Stimulated activated CD4-positive, alpha-beta T cell treated with anti-CD3 and anti-CD28 coated beads, Interleukin-2, amount 100 ng/mL, for 48 hours (primary cell): ENCODE data around the gene CAVIN1.
"Not testable (repeated sequence)": the region's sequence is repeated elsewhere in the genome, so short reads cannot be mapped to it uniquely, and the experiment has no call there.

Source experiments
- DNase-seq, 2 donors: peaks; one replicate each; pipeline ENCODE4 v3.0.0-alpha.2; 2020

CAVIN1 gene

DNA sequence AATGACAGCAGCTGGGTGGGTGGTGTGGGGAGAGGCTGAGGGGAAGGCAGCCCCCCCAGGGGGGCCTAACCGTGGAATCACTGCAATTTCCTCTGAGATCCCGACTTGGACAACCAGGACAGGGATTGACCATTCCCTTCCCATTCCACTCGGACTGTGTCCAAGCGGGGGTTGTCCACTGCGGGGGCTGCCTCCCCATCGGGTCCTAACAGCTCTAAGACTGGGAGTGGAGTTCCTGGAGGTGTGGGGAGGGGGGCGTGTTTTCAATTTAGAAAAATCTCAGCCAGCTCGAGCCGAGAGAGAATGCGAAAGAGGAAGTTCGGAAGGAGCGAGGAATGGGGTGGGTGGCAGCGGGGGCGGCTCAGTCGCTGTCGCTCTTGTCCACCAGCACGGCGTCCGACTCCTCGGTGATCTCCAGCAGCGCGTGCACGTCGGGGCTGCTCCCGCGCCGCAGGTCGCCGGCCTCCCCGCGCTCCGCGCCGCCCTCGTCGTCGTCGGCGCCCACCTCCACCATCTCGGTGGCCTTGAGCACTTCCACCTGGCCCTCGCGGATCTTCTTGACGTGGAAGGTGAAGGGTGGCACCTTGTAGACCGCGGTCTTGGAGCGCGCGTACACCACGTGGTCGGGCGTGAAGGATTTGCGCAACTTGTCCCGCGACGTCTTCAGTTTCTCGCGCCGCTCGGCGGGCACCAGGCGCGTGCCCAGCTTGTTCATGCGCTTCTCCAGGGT lies 18.6 kb downstream of the CAVIN1 start:
- DNase-seq = no peak

DNA sequence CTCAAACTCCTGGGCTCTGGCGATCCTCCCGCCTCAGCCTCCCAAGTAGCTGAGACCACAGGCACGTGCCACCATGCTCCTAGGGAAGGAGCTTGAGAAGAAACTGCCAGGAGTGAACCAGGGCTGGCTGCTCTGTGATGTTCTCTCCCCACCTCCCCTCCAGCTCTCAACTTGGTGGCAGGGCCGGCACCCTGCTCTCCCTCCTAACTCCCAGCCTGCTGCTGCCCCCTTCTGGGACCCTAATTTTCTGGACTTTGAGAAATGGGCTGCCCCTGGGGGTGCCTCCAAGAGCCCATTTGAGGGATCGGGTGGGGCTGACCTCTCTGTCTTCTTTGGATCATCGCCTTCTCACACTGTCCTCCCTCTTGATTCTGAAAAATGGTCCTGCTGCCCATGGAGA lies 19.9 kb downstream of the CAVIN1 start:
- peak; percentile 49 to 52 for DNase-seq

GRCh38 chr17:42402117-42402516 lies 20.9 kb downstream of the CAVIN1 start:
- DNase-seq = no peak

DNA sequence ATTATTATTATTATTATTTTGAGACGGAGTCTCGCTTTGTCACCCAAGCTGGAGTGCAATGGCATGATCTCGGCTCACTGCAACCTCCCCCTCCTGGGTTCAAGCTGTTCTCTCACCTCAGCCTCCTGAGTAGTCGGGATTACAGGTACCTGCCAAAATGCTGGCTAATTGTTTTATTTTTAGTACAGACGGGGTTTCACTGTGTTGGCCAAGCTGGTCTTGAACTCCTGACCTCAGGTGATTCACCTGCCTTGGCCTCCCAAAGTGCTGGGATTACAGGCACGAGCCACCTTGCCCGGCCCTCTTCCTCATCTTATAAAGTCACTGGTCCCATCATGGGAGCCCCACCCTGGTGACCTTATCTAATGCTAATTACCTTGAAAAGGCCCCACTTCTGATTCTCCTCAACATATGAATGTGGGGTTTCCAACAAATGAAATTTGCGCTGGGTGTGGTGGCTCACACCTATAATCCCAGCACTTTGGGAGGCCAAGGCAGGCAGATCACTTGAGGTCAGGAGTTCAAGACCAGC lies 22.1 kb downstream of the CAVIN1 start:
- DNase-seq = not testable (repeated sequence)

GRCh38 chr17:42399948-42400843 lies 22.9 kb downstream of the CAVIN1 start:
- DNase-seq = no peak

- DNase-seq = no peak
These were observed 23.9 kb downstream of the CAVIN1 start for GRCh38 chr17:42399121-42399520.

DNA sequence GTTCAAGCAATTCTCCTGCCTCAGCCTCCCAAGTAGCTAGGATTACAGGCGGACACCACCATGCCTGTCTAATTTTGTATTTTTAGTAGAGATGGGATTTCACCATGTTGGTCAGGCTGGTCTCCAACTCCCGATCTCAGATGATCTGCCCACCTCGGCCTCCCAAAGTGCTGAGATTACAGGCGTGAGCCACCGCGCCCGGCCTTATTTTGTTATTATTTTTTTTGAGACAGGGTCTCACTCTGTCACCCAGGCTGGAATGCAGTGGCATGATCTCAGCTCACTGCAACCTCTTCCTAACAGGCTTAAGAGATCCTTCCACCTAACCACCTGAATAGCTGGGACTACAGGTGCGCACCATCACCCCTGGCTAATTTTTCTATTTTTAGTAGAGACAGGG lies 27.5 kb downstream of the CAVIN1 start:
- DNase-seq = not testable (repeated sequence)

- DNase-seq = no peak
These were observed 28.2 kb downstream of the CAVIN1 start for GRCh38 chr17:42394838-42395237.

DNA sequence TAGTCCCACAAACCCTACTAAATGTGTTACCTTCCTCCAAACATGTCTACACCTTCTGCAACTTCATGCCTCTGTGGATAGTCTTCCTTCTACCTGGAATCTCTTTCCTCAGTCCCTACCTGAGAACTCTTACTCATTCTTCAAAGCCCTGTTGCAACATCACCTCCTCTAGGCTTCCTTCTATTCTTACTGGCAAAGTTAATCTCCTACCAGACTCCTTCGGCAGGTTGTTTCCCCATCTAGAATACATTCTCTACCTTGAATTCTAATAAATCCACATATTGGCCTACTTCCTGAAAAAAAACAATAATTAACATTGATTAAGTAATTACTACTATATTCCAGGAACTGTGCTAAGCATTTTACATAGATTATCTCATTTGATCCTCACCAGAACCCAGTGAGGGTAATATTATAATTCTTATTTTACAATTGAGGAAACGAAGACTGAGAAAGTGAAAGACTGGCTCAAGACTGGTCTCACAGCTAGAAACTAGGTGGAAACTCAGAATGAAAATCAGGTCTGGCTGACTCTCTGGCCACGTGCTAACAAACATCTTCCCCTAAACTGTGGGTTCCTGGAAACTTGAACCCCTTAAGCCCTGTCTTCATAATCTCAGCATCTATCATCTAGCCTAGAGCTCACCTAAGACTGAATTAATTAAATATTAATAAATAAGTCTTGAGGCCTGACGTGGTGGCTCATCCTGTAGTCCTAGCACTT lies 30.2 kb downstream of the CAVIN1 start:
- DNase-seq = no peak

DNA sequence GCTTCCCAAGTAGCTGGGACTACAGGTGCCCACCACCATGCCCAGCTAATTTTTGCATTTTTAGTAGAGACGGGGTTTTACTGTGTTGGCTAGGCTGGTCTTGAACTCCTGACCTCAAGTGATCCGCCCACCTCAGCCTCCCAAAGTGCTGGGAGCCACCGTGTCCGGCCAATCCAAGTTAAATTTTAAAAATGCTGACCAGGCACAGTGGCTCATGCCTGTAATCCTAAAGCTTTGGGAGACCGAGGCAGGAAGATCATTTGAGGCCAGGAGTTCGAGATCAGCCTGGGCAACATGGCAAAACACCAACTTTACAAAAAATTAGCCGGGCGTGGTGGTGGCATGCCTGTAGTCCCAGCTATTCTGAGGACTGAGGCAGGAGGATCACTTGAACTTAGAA lies 31.6 kb downstream of the CAVIN1 start:
- not testable (repeated sequence) for DNase-seq

GRCh38 chr17:42389899-42390298 lies 33.2 kb downstream of the CAVIN1 start:
- DNase-seq = no peak

- DNase-seq = no peak
These were observed 34.0 kb downstream of the CAVIN1 start for GRCh38 chr17:42389135-42389417.

DNA sequence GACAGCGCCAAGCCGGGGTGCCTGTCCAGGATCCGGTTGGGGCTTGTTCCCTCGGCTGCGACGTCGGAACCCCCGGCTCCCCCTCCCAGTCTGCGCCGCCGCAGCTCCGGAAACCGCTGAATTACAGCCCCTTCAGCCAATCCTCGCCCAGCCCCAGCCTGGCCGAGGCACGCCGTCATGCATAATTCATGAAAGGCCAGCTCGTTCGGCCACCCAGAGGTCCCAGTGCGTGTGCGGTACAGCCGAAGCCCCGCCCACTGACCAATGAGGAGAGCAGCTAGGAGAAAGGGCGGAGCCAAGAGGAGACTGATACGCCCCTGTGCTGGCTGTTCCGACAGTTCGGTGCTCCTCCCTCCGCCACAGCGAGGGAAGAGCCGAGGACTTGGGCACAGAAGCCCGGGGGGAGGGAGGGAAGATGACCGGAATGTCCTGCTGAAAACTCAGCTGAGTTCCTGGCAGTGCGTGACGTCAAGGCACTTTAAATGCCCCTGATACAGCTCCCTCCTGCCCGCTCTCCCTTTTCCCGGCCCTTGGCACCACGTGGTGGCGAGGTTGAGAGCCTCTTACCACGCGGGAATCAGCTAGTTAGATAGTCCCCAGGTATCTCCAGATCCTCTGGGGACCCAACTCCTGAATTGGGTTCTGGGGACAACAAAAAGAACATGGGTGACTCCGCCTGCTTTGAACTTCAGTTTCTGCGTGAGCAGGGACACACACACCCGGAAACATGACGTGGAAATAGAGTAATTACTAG lies 34.5 kb downstream of the CAVIN1 start, which contains the start of gene STAT3:
STAT3 (minus strand) TSS at position 62 of the 754 bp plus-strand sequence. CDS start 39,926 bp downstream, outside the sequence.
- peak; percentile 100 for DNase-seq

GRCh38 chr17:42387661-42388380 lies 35.2 kb downstream of the CAVIN1 start:
- DNase-seq = no peak

DNA sequence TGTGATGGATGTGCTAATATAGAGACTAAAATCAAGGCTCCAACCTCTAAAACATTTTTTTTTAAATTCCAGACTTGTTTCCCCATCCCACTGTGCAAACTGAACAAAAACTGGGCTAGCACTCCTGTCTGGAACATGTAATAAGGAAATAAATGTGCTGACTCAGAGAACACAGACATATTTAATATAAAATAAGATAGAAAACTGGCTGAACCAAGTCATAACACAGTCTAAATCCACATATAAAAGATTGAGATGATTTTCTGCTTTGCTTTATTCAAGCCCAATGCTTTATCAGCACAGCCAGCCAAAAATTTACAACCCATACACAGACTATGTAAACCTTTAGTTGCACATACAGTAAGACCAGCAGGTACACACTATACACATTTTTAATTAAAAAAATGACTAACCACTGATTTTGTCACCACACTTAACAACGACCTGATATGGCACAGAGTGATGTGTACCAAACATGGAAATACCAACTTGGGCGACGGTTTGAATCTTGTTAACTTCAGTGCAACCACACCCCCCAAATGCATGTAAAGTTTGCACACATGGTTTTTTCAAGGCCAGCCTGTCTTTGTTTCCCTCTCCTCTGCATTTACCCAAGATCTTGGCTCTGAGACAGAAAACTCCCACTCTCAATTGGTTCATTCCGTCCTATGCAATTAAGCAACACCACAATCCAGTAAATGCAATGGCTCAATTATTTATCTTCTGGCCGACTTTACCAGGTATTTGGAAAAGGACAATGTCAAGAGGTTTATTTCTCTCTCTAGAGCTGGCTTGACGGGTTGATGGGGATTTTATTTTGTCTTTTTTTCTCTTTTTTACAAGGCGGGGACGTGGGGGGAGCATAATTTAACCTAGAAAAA lies 36.0 kb downstream of the CAVIN1 start:
- DNase-seq = no peak

DNA sequence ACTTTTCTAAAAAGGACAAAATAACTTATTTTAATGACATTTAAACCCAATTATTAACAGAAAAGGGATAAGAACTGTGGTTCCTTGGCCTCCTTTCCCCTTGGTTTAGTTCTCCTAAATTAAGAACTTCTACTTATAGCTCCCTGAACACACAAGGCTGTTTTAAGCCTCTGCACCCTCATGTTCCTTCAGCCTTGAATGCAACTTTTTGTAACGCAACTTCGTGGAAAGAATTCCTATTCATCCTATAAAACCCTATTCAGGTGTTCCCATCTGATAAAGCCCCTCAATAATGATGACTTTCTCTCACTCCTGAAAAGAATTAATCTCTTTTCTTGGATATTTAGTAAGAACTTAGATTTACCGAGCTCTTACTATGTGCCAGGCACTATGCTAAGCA lies 41.2 kb downstream of the CAVIN1 start:
- DNase-seq = no peak

DNA sequence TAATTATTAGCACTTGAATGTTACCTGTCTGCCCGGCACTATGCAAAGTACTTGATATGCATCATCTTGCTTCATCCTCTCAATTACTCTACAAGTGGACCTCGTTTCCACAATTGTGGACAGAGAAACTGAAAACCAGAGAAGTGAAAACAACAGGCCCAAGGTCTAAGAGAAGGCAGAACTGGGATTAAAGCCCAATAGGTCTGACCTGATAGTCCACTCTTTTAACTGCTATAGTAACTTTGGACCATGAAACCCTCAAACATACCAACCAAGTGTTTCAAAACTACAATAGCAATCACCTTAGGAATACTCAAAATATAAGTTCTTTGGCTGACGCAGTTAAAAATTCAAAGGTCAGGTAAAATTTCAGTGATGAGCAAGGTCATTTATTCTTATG lies 42.1 kb downstream of the CAVIN1 start:
- no peak for DNase-seq

GRCh38 chr17:42378959-42379594 lies 44.0 kb downstream of the CAVIN1 start:
- DNase-seq = no peak

GRCh38 chr17:42378359-42378958 lies 44.6 kb downstream of the CAVIN1 start:
- DNase-seq = no peak

- no peak for DNase-seq
These were observed 49.2 kb downstream of the CAVIN1 start for GRCh38 chr17:42373896-42374295.
